Transverse colon (tissue), 4 donors: Measurements from ENCODE around the gene MVB12A. TPM values are rescaled to one million over a fixed set of nuclear protein-coding genes. Genes with fewer than 3 reads are reported as not detected.

Source experiments
- DNase-seq: peaks from one replicate; pipeline ENCODE4 v3.0.0-alpha.2; 2019
- H3K27ac ChIP-seq, 4 donors: fragments of 200-600 bp; sonication (generic); 2 replicates each; pipeline ENCODE4 v1.5.1; 2016 to 2018; ENCODE audit warnings: inconsistent platforms in 4 of 4
- H3K27me3 ChIP-seq: fragments of 200-600 bp; sonication (generic); 2 replicates; pipeline ENCODE4 v1.5.1; 2017; ENCODE audit warnings: inconsistent platforms
- H3K36me3 ChIP-seq, 4 donors: fragments of 200-600 bp; sonication (generic); 2 replicates each; pipeline ENCODE4 v1.5.1; 2017 to 2019; ENCODE audit warnings: inconsistent platforms in 4 of 4
- H3K4me1 ChIP-seq, 4 donors: fragments of 200-600 bp; sonication (generic); 2 replicates each; pipeline ENCODE4 v1.5.1; 2017 to 2020; ENCODE audit warnings: inconsistent platforms in 4 of 4
- H3K4me3 ChIP-seq, 4 donors: fragments of 200-600 bp; sonication (generic); 1 replicate in 1 of 4; 2 replicates in 3 of 4; pipeline versions ENCODE4 v1.5.1 to v1.6.1; 2017 to 2019; ENCODE audit warnings: inconsistent platforms in 4 of 4
- H3K9me3 ChIP-seq, 2 donors: fragments of 200-600 bp; sonication (generic); 2 replicates each; pipeline ENCODE4 v1.5.1; 2017 to 2019; ENCODE audit warnings: inconsistent platforms in 2 of 2
- EP300 ChIP-seq: sonication (generic); formaldehyde crosslinking; IDR thresholded peaks from one replicate; pipeline ENCODE4 v1.6.1; 2017; ENCODE audit warnings: antibody characterized with exemption, low read depth
- POLR2A ChIP-seq: fragments of 450-650 bp; IDR thresholded peaks from one replicate; pipeline ENCODE4 v1.6.1; 2016; ENCODE audit warnings: antibody characterized with exemption, mild to moderate bottlenecking, moderate library complexity
- POLR2AphosphoS5 ChIP-seq, 3 donors: sonication (generic); formaldehyde crosslinking; IDR thresholded peaks; one replicate each; pipeline ENCODE4 v1.6.1; 2016; ENCODE audit warnings: antibody characterized with exemption in 3 of 3
- WGBS, 2 donors: methylation state at CpG; one replicate each; pipeline ENCODE4 v1.1.5; 2018; ENCODE audit warnings: low coverage in 1 of 2; 5-methylcytosine and 5-hydroxymethylcytosine counted together
- in situ Hi-C, 4 donors: fragments of 200-750 bp; cut with MboI; loops; one replicate each; pipeline versions ENCODE4 v1.15.0 to v1.15.1; 2017; ENCODE audit warnings: low sequenced_read_pairs in 3 of 4, low pct_ligation_motif_present in 1 of 4, low pct_unique_long_range_greater_than_20kb in 1 of 4
- intact Hi-C: fragments of 100-400 bp; cut with DNase I; formaldehyde crosslinking; loops from one replicate; pipeline ENCODE4 v1.15.1; 2023; ENCODE audit warnings: low total_unique reads
- total RNA-seq, 4 donors: library from RNA; depleted of rRNA; stranded (reverse); fragments of >200 nt; gene quantifications; one replicate each; pipeline ENCODE4 v1.1.0, GENCODE V29; 2016
- TF ChIP-seq, protein P1 (sequence below), 5 experiments: fragments of 200-600 bp in 3 of 5; fragments of 450-650 bp in 2 of 5; sonication (generic) in 3 of 5; IDR thresholded peaks; 1 replicate in 2 of 5; 2 replicates in 3 of 5; pipeline ENCODE4 v1.5.1; 2016 to 2017; ENCODE audit warnings: antibody characterized with exemption in 5 of 5, inconsistent platforms in 3 of 5, mild to moderate bottlenecking in 2 of 5, moderate library complexity in 1 of 5

MVB12A gene
- total RNA-seq, 4 donors from 2014 or later: 22.9 to 84.2 (median 83.1) TPM

DNA sequence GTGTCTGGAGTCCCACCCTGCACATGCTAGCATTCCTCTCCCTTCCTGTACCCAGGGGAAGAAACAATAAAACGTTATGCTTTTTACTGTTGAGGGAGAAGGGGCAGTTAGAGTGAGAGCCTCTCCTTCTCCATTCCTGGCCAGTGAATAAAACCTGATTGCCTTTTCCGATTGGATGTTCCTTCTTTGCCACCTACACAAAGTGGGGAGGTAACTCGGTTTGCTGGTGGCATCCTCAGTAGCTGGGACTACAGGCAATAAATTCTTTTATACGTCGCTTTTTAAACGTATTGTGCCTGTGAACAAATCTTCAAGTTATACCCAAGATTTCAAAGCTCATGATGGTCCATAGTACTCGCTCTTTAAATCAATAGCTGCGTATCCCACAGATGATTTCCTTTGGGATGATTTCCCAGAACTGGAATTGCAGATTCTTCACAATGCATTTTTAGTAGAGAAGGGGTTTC lies 660 bp upstream of the MVB12A start:
- in situ Hi-C loops (no loop called here), intact Hi-C loops (no loop called here)
- no peaks in the 10 kb centered on the region for H3K27me3 ChIP-seq
- DNase-seq: no peak
- no peak for TF ChIP-seq POLR2AphosphoS5 (IDR thresholded peaks at IDR 0.05)
- TF ChIP-seq, protein P1, sequence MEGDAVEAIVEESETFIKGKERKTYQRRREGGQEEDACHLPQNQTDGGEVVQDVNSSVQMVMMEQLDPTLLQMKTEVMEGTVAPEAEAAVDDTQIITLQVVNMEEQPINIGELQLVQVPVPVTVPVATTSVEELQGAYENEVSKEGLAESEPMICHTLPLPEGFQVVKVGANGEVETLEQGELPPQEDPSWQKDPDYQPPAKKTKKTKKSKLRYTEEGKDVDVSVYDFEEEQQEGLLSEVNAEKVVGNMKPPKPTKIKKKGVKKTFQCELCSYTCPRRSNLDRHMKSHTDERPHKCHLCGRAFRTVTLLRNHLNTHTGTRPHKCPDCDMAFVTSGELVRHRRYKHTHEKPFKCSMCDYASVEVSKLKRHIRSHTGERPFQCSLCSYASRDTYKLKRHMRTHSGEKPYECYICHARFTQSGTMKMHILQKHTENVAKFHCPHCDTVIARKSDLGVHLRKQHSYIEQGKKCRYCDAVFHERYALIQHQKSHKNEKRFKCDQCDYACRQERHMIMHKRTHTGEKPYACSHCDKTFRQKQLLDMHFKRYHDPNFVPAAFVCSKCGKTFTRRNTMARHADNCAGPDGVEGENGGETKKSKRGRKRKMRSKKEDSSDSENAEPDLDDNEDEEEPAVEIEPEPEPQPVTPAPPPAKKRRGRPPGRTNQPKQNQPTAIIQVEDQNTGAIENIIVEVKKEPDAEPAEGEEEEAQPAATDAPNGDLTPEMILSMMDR (IDR thresholded peaks at IDR 0.05): no peak
- no peak for TF ChIP-seq POLR2A
- no peak for TF ChIP-seq EP300
- H3K9me3 ChIP-seq: no peaks in the 10 kb centered on the region
- H3K4me1 ChIP-seq: peaks cover 0 to 12% (median 11%) of the 10 kb centered on the region in 4 donors
- H3K27ac ChIP-seq: peak overlapping the region; percentile 68 to 92 (median 80)
- WGBS, 2 donors: 11 to 22% methylated on average over 6 to 8 of the region's 8 CpGs
- H3K36me3 ChIP-seq: no peaks in the 10 kb centered on the region
- H3K4me3 ChIP-seq: peak overlapping the region; percentile 25 to 87 (median 56)

DNA sequence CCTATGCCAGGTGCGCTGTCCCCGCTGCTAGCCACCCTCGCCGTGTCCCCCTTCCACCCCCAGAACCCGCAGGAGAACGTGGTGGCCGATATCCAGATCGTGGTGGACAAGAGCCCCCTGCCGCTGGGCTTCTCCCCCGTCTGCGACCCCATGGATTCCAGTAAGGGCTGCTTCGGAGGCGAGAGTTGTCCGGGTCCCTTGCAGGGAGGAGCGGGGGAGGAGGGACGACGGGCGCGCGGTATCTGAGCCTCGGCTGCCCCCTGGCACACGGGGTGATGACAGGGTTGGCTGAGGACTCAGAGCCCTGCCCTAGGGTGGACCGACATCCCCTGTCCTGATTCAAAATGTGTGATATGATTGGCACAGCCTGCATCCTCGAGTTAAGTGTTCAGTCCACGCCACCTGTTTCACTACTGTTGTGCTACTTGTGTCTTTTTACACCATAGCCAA lies 653 bp downstream of the MVB12A start:
- no peaks in the 10 kb centered on the region for H3K27me3 ChIP-seq
- H3K4me1 ChIP-seq: peaks cover 0 to 15% (median 11%) of the 10 kb centered on the region in 4 donors
- no peaks in the 10 kb centered on the region for H3K36me3 ChIP-seq
- peak; percentile 51 for DNase-seq
- H3K9me3 ChIP-seq: no peaks in the 10 kb centered on the region
- H3K4me3 ChIP-seq: peak overlapping the region; percentile 67 to 88 (median 82)
- 6% methylated on average over 12 of the region's 25 CpGs; no CpG with 5 or more reads in 1 of the 2 donors for WGBS, 2 donors
- in situ Hi-C loops: no loop called here
- no peak for TF ChIP-seq POLR2A
- TF ChIP-seq, protein P1 (IDR thresholded peaks at IDR 0.05): peak in 1 of 5 experiments; percentile 9
- H3K27ac ChIP-seq: peak overlapping the region; percentile 68 to 83 (median 76)
- intact Hi-C loops: no loop called here

DNA sequence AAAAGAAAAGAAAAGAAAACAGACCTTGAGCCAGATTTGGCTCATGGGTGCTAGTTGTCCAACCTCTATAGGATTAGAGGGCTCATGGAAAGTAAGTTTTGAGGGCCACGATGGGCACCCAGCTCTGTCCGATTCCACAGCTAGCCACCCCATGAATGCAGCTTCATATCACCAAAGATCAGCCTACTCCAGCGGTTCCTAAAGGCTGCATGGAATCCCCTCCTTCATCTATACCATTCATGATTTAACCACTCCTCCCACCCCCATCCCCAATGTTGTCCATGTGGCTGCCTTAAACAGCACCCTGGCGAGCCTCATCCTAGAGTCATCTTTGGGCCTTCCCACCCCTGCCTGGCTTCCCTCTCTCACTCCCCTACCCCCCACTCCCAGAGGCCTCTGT lies 2.1 kb downstream of the MVB12A start:
- WGBS, 2 donors: 99% methylated on average over 4 of the region's 4 CpGs; no CpG with 5 or more reads in 1 of the 2 donors
- no peak for DNase-seq

DNA sequence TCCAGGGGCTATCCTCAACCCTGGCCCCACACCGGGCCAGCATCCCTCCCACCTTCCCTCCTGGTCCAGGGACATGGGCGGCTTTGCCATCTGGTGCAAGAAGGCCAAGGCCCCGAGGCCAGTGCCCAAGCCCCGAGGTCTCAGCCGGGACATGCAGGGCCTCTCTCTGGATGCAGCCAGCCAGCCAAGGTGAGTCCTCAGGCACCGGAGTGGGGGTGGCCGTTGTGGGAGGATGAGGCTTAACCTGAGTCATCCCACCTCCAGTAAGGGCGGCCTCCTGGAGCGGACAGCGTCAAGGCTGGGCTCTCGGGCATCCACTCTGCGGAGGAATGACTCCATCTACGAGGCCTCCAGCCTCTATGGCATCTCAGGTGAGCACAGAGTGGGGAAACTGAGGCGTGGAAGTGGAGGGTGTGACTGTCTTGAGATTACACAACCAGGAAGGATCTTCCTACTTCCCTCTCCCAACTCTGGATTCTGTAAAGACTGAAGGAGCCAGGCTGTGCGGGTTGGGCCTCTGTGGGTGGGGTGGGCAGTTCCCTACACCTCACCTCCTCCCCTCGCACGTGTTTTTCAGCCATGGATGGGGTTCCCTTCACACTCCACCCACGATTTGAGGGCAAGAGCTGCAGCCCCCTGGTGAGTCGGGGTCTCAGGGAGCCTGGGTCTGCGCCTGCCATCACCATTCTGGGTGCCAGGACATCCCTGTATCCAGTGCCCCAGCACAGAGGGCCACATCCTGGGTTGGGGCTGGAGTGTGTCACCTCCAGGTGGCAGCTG lies 3.8 kb downstream of the MVB12A start:
- no peak for DNase-seq
- WGBS, 2 donors: 40 to 93% methylated on average over 1 to 20 of the region's 20 CpGs
- H3K27me3 ChIP-seq: no peaks in the 10 kb centered on the region
- peaks cover 0 to 15% (median 11%) of the 10 kb centered on the region in 4 donors for H3K4me1 ChIP-seq
- no peak overlapping the region for H3K27ac ChIP-seq
- no peaks in the 10 kb centered on the region for H3K36me3 ChIP-seq
- no peaks in the 10 kb centered on the region for H3K9me3 ChIP-seq
- TF ChIP-seq POLR2AphosphoS5 (IDR thresholded peaks at IDR 0.05) (no peak), POLR2A (no peak), EP300 (no peak)
- TF ChIP-seq, protein P1 (IDR thresholded peaks at IDR 0.05): no peak
- in situ Hi-C loops: no loop called here
- H3K4me3 ChIP-seq: no peak overlapping the region
- intact Hi-C loops: no loop called here

More for the DNA sequence above, 2.1 kb downstream of the MVB12A start:
- H3K36me3 ChIP-seq: no peaks in the 10 kb centered on the region
- no peaks in the 10 kb centered on the region for H3K9me3 ChIP-seq
- H3K4me1 ChIP-seq: peaks cover 0 to 15% (median 11%) of the 10 kb centered on the region in 4 donors
- H3K27ac ChIP-seq: no peak overlapping the region
- no peaks in the 10 kb centered on the region for H3K27me3 ChIP-seq
- intact Hi-C loops: no loop called here
- in situ Hi-C loops: no loop called here
- no peak overlapping the region for H3K4me3 ChIP-seq
- TF ChIP-seq POLR2A (no peak), EP300 (no peak), POLR2AphosphoS5 (IDR thresholded peaks at IDR 0.05) (no peak)
- TF ChIP-seq, protein P1 (IDR thresholded peaks at IDR 0.05): no peak
